T-helper 1 cell (primary cell): ENCODE measurements around the gene SLC7A1.
A peak's percentile ranks its signal among the peaks of the same experiment; 100 is the strongest.

Source experiments
- DNase-seq, 5 donors: peaks; one replicate each; pipeline ENCODE4 v3.0.0-alpha.2; 2012 to 2020

The SLC7A1 gene

DNA sequence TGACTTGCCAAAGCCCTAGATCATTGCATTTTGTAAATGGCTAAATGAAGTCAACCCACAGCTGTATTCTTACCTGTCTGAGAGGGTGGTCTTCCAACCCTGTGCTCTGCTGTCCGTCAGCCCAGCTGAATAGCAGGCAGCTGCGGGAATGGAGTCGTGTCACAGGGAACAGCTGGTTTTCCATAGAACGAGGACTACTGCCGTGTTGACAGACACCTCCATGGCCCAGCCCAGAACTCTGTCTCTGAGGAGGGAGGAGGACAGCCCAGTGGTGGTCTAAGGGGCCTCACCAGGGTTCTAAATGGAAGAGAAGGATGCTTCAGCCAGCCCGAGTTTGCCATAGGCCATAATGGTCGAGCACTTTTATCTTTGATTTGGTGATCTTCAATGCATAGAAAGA lies 110.7 kb downstream of the SLC7A1 start:
- no peak for DNase-seq

DNA sequence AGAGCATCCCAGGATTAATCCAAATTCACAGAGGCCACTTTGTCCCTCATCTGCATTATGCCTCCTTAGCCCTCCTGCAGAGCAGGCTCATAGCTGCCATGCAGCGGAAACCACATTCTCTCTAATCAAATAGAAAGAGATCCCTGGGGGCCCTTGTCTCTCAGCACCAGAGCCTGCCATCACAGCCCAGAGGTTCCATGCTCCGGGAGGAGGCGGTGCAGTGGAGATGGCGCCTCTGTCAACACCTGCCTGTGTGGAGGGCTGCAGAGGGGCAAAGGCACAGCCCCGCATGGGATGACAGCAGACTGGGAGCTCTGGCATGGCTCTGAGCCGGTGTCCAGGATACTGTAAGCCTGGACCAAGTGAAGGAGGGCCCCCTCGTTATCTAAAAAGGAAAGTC lies 111.3 kb downstream of the SLC7A1 start:
- no peak for DNase-seq

DNA sequence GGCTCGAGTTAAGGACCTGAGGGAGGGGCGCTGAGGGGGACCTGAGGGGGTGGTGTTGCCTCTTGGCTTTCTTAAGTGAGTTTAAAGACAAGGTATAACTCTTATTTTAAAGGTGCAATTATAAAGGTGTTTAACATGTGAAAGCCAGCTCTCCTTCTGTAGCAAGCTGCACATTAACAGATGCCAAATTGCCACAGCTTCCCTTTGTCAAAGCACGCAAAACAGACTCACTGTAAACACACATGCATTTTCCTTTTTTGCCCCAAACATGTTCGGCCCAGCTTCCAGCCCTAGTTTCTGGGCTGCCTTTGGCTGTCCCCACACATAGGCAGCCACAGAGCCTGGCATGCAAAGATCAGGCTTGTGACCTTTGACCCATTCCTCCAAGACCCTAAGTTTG lies 111.9 kb downstream of the SLC7A1 start:
- DNase-seq, result no peak

DNA sequence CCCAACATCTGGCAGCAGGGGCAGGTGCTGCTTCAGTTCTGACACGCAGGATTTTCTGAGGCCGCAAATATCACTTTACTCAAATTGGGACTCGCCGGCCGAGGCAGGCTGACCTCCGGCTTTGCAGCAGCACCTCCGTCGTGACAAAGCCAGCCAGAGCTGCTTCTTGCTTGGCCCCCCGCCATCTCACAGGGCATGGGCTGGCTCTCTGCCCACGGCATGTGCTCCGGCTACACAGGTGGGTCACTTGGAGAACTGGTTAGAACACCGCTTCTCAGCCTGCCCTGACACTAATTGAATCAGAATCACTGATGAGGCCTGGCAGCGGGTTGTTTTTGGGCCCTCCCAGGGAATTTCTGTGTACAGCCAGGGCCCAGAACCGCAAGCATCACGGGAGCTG lies 112.3 kb downstream of the SLC7A1 start:
- no peak for DNase-seq

DNA sequence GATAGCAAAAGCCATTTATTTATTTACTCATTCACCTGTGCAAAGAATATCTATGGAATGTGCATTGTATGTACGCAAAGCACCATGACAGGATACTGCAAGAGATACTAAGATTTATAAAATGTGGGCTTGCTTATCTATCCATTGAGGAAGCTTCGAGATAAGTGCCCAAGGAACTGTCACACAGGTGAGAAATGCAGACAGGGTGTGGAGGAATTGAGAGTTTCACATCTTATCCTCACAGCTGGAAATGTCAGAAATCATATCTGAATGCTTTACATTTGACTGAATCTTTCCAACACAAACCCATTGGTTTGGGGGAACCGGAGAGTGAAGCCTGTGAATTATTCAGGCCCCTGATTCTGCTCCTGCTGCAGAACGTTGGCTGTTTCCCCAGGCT lies 113.0 kb downstream of the SLC7A1 start:
- no peak for DNase-seq

DNA sequence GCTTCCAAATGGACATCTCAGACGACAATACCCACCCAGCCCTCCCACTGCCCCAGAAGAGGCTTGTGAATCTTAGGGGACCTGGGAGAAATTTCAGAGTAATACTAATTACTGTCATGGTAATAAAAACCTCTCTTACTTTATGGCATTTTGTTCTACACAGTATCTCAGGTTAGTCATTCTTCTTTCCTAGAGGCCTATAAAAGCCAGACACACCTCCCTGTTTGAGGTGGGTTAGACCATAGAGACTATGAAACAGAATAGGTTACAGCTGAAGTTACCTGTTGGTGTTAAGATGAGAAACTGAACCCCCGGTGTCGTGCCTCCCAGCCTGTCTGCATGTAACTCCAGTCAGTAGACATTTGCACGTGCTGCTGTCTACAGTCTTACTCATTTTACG lies 113.9 kb downstream of the SLC7A1 start:
- DNase-seq, result no peak

DNA sequence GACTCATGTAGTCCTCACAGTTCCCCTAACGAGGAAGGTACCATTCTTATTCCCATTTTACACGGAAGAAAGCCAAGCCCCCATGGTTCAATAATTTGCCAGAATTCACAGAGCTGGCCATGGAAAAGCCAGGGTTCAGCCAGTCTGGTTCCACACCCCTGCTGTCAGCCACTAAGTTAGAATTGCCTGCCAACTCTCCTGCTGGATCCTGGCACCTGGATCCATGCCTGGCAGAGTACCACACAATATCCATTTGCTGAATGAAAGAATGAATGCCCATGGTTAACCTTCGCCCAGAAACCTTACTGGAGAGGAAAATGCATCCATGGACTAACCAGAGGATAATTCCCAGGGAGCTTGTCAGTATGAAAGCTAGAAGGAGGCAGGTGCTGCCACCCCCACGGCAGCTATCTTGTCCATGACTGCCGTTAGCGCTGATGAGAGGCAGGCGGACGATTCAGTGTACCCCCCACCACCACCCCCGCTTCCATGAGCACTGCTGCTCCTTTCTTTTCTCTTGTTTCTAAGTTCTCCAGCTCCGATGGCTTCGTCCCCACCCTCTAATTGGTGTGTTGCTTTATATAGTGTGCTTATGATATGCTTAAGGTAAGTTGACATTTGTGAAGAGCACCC lies 114.5 kb downstream of the SLC7A1 start:
- DNase-seq, result no peak

DNA sequence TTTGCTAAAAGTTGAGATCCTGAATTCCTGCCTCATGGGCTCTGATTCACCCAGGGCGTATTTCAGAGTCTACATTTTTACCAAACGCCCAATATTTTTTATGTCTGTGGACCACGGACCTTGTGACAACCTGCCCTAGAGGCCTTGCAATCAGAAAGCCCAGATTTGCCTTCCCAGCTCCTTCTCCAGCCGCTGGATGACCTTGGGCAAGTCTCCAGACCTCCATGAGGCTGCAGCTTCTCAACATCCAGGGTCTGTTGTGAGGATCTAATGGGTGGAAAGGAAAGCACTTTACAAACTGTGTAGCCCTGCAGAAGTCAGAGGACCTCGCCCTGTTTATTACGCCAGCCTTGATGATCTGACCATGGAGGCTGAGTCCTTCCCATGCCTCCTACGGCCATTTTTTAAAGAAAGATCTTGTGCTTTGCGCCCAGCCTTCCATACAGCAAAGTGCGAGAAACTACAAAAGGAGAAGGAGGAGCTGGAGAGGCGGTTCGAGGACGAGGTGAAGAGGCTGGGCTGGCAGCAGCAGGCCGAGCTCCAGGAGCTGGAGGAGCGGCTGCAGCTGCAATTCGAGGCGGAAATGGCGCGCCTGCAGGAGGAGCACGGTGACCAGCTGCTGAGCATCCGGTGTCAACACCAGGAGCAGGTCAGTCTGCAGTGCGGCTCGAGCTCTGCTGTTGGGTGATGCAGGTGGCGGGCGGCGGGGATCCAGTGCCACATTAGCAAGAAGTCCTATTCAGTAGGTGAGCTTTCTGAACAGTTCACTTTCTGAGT lies 115.6 kb downstream of the SLC7A1 start:
- no peak for DNase-seq

DNA sequence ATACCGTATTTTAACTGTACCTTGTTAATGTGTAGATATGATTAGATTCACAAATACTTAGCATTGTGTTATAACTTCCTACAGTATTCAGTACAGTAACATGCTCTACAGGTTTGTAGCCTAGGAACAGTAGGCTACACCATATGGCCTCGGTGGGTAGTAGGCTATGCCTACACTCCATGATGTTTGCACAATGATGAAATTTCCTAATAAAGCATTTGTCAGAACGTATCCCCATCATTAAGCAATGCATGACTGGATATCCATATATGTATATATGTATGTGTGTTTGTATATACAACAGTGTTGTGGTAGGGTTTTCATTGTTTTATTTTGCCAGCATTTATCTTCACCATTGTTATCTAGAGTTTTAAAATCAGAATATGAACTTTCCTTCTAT lies 119.4 kb downstream of the SLC7A1 start:
- DNase-seq, result no peak

DNA sequence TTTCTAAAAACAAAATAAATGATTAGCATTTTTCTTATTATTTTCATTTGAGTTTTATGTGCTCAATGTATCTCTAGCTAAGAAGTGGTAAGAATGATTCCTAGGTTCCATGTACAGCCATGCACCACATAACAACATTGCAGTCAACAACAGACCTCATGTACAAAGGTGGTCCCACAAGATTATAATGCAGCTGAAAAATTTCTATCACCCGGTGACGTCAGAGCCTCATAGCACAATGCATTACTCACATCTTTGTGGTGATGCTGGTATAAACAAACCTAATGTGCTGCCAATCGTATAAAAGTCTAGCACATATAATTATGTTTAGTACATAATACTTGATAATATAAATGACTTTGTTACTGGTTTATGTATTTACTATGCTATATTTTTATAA lies 120.5 kb downstream of the SLC7A1 start:
- DNase-seq, result no peak

DNA sequence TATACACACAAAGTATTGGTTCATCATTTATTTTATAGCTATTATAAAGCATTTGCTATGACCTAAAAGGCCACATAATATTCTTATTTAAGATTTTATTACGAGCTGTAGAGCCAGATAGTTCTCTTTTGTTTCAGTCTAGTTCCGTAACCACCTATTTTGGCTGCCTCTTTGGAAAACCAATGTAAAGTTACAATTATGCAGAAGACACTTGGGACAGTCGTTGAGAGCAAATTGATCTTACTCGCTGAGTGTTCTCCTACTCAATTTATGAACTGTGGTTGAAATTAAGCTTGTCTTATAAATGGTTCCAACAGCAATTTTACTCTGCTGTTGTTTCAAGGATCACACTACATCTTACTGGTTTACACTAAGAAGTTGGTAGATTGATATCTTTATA lies 122.3 kb downstream of the SLC7A1 start:
- DNase-seq, result no peak

DNA sequence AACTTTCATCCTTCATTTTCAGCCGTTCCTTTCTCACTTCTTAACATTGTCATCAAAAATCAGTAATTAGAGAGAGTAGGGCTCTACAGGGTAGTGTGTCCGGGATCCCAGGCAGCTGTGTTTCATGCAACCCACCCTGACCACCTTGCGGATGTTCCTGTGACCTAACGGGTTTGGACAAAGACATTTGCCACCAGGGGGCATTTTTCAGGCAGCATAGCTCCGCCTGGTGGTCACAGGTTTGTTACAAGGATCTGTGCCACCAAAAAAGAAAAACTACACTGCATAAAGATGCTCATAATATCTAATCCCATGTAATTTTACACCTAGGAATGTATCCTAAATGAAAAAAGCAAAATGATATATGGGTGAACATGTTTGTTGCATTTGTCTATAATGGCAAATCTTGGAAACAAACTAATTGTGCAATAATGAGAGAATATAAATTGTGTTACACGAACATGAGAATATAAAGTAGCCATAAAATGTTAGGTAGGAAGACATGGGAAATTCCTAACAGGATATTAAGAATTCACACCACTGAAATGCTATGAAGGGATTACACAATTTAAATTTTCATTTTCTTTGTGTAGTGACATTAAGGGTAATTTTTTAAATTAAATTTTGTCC lies 123.0 kb downstream of the SLC7A1 start:
- DNase-seq, result peak in 2 of 5 donors; percentile 13 to 35

DNA sequence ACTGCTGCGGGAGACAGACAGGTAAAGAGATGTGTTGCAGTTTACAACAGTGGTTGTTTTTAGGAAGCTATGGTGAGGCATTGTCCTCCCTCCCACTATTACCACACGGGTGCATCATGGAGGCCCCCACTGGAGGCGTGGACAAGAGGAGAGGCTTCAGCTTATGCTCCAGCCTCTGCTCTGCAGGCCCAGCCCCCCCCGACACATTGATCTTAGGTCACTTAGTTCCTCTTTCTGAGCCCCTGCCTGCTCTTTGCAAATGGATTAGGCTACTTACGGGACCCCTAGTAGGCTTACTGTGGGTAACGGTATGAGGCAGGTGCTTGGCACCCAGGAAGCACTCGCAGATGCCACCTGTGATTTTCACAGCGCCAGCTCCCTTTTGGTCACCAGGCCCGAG lies 123.9 kb downstream of the SLC7A1 start:
- no peak for DNase-seq

DNA sequence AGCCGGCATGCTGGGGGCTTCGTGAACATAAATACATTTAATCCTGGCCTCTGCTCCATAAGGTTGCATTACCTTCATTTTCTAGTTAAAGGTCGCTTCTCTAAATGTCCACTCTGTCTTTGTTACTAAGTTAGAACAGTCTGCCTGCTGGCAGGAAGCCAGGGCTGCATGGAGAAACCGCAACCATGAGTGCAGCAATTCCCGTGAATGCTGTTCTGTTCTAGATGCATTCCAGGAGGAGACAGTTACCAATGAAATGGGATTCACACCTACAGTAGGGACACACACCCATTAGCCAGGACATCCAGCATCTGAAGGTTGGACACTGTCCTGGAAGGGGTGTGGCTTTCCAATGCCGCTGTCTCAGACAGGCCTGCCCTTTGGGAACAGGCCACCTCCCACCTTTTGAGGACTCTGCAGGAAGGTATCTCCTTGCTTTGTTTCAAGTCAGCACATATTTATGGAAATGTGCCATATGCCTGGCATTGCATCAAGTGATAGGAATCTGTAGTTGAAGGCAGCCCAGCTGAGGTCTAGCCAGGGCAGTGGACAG lies 129.7 kb downstream of the SLC7A1 start:
- no peak for DNase-seq

DNA sequence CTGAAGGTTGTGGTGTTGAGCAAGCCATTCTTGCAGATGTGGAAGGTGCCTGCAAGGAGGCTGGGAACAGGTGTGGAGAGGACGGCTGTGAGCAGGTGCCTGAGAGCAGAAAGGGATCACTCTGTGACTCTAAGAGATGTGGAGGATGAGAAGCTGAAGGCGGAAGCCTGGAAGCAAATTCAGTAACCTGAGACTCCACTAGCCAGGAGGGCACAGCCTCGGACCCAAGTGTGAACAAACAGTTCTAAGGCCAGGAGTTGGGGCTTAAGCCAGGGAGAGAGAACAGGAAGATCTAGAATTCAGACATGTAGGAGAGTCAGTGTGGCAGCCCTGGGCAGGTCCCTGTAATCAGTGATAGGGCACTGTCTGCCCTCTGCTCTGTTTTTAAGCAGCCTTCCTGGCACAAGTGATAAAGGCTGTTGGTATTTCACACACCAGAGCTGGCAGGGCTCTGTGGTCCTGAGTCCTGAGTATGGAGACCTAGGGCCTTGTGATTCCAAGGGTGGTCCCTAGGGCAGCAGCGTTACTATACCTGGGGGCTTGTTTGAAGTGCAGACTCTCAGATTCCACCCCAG lies 131.3 kb downstream of the SLC7A1 start:
- DNase-seq, result no peak

DNA sequence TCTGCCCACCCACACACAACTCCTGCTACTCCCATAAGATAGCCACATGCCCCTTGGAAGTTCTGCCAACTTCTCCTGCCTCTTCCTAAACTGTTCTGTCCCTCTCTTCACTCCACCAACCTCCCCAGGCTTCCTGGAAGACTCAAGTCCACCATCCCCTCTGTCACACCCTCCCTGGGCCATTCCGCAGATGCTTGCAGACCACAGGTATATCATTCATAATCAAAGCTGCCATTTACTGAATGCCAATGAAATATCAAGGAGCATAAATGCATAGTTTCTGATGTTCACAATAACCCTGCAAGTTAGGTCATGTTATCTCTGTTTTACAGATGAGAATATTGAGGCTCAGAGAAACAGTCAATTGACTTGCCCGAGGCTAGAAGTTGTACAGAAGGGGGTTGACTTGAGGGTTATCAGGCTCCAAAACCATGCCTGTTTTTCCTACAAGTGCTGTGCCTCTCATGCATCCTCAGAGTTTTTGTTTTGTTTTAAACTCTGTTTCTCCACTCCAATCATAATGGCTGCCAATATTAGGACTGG lies 135.6 kb downstream of the SLC7A1 start:
- DNase-seq, result no peak
